NB4 (cell line): ENCODE measurements around the gene ATP10A.

Experiments
- DNase-seq: peaks from one replicate; pipeline ENCODE4 v3.0.0; 2010; ENCODE audit warnings: low read depth
- H3K4me3 ChIP-seq: one replicate; pipeline ENCODE4 v1.5.1; 2011; ENCODE audit warnings: mild to moderate bottlenecking, low read depth, low read length, moderate library complexity
- CTCF ChIP-seq: IDR thresholded peaks from one replicate; pipeline ENCODE4 v1.5.1; 2012; ENCODE audit warnings: low read depth, low read length
- MAX ChIP-seq: IDR thresholded peaks from 2 replicates; pipeline ENCODE4 v1.6.1; 2011; ENCODE audit warnings: low read depth, low read length
- MYC ChIP-seq: IDR thresholded peaks from 2 replicates; pipeline ENCODE4 v1.6.1; 2011; ENCODE audit warnings: low read depth, low read length
- POLR2A ChIP-seq: IDR thresholded peaks from 2 replicates; pipeline ENCODE4 v1.6.1; 2011; ENCODE audit warnings: mild to moderate bottlenecking; ENCODE audit not compliant: insufficient read length; ENCODE audit errors: extremely low read depth

ATP10A gene

GRCh38 chr15:25875566-25875965 is 12.4 kb upstream of the ATP10A start:
- no peak for TF ChIP-seq CTCF
- no peak for TF ChIP-seq MAX
- TF ChIP-seq MYC, result no peak
- TF ChIP-seq POLR2A, result no peak
- H3K4me3 ChIP-seq, result no peak overlapping the region
- no peak for DNase-seq

GRCh38 chr15:25874379-25874778 is 11.3 kb upstream of the ATP10A start:
- TF ChIP-seq MAX (no peak), POLR2A (no peak), MYC (no peak), CTCF (no peak)
- no peak for DNase-seq
- no peak overlapping the region for H3K4me3 ChIP-seq

GRCh38 chr15:25871403-25871802 is 8.3 kb upstream of the ATP10A start:
- H3K4me3 ChIP-seq, result no peak overlapping the region
- no peak for DNase-seq
- TF ChIP-seq MAX (no peak), POLR2A (no peak), MYC (no peak), CTCF (no peak)

GRCh38 chr15:25870938-25871337 is 7.8 kb upstream of the ATP10A start:
- DNase-seq, result no peak
- no peak overlapping the region for H3K4me3 ChIP-seq
- TF ChIP-seq CTCF, result no peak
- no peak for TF ChIP-seq MAX
- TF ChIP-seq MYC, result no peak
- TF ChIP-seq POLR2A, result no peak

- no peak overlapping the region for H3K4me3 ChIP-seq
- TF ChIP-seq POLR2A (no peak), MYC (no peak), CTCF (no peak), MAX (no peak)
- no peak for DNase-seq
These were observed 6.6 kb upstream of the ATP10A start for GRCh38 chr15:25869701-25870100.

- TF ChIP-seq CTCF (no peak), MYC (no peak), POLR2A (no peak), MAX (no peak)
- H3K4me3 ChIP-seq, result no peak overlapping the region
- DNase-seq, result no peak
These were observed 3.7 kb upstream of the ATP10A start for GRCh38 chr15:25866874-25867273.
